Epithelial cell of proximal tubule (primary cell): ENCODE measurements around the gene EXOC1. TPM values are rescaled to one million over a fixed set of nuclear protein-coding genes. Genes with fewer than 3 reads are reported as not detected.
"Not testable (repeated sequence)": the region's sequence is repeated elsewhere in the genome, so short reads cannot be mapped to it uniquely, and the experiment has no call there.

ENCODE experiments used
- DNase-seq: peaks from one replicate; pipeline ENCODE4 v3.0.0-alpha.2; 2011; ENCODE audit warnings: low read depth
- H3K4me3 ChIP-seq: 2 replicates; pipeline ENCODE4 v1.5.1; 2011; ENCODE audit warnings: low read depth, mild to moderate bottlenecking, low read length
- total RNA-seq: library from RNA; depleted of rRNA; stranded (reverse); fragments of >200 nt; gene quantifications from 2 replicates; pipeline ENCODE4 v1.2.3, GENCODE V29; 2015
- TF ChIP-seq, protein P1 (sequence below): conservative IDR thresholded peaks from 2 replicates; pipeline ENCODE4 v1.5.1; 2012; ENCODE audit warnings: low read depth, mild to moderate bottlenecking, low read length

The EXOC1 gene
- total RNA-seq, 1 donor from 2014 or later, result 16.8 TPM

GRCh38 chr4:55834086-55834795, 19.2 kb upstream of the EXOC1 start:
- TF ChIP-seq, protein P1, sequence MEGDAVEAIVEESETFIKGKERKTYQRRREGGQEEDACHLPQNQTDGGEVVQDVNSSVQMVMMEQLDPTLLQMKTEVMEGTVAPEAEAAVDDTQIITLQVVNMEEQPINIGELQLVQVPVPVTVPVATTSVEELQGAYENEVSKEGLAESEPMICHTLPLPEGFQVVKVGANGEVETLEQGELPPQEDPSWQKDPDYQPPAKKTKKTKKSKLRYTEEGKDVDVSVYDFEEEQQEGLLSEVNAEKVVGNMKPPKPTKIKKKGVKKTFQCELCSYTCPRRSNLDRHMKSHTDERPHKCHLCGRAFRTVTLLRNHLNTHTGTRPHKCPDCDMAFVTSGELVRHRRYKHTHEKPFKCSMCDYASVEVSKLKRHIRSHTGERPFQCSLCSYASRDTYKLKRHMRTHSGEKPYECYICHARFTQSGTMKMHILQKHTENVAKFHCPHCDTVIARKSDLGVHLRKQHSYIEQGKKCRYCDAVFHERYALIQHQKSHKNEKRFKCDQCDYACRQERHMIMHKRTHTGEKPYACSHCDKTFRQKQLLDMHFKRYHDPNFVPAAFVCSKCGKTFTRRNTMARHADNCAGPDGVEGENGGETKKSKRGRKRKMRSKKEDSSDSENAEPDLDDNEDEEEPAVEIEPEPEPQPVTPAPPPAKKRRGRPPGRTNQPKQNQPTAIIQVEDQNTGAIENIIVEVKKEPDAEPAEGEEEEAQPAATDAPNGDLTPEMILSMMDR, result no peak
- H3K4me3 ChIP-seq, result no peak overlapping the region
- DNase-seq, result no peak

- no peak for DNase-seq
- H3K4me3 ChIP-seq, result no peak overlapping the region
- TF ChIP-seq, protein P1, result no peak
These were observed 15.5 kb upstream of the EXOC1 start for GRCh38 chr4:55837903-55838302.

GRCh38 chr4:55838356-55838755, 15.1 kb upstream of the EXOC1 start:
- TF ChIP-seq, protein P1, result no peak
- no peak for DNase-seq
- no peak overlapping the region for H3K4me3 ChIP-seq

- TF ChIP-seq, protein P1, result no peak
- no peak for DNase-seq
- H3K4me3 ChIP-seq, result no peak overlapping the region
These were observed 14.5 kb upstream of the EXOC1 start for GRCh38 chr4:55838952-55839351.

DNA sequence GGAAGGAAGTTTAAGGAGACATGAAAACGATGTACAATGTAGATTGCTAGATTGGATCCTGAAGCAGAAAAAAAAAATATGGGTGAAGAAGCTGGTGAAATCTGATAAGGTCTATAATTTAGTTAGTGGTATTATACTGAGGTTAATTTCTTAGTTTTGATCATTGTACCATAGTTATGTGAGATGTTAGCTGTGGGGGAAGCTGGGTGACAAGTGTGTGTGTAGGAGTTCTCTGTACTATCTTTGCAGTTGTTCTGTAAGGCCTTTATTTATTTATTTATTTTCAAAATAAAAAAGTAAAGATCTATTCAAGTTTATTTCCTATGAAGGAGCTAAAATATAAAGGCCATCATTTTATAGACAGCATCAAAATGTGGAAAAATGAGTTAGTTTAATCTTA, 12.5 kb upstream of the EXOC1 start:
- no peak for DNase-seq
- TF ChIP-seq, protein P1, result no peak
- H3K4me3 ChIP-seq, result no peak overlapping the region

GRCh38 chr4:55841373-55842239, 11.8 kb upstream of the EXOC1 start:
- DNase-seq, H3K4me3 ChIP-seq: not testable (repeated sequence)

GRCh38 chr4:55842312-55842711, 11.1 kb upstream of the EXOC1 start:
- H3K4me3 ChIP-seq, DNase-seq: not testable (repeated sequence)

DNA sequence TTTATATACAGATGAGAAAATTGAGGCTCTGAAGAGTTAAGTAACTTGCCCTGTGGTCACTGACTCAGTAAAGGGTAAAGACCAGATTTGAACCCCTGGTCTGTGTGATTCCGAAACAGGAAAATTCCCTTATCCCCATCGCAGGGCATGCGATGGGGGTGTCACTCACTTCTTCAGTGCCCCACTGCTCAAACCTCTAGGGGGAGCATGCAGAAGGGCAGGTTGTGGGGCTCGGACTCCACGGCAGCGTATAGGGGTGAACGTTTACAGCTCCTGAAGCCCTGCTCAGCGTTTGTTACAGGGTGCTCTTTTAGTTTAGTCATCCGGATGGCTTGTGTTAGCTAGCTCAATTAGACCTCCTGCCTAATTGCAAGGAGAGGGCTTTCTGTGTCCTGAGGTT, 3.7 kb upstream of the EXOC1 start:
- no peak for DNase-seq
- H3K4me3 ChIP-seq, result no peak overlapping the region
- TF ChIP-seq, protein P1, result no peak
